Measurements from ENCODE around the gene LRRC47. TPM values are rescaled to one million over a fixed set of nuclear protein-coding genes. Genes with fewer than 3 reads are reported as not detected.

LRRC47 gene
- total and polyA plus RNA-seq, 9 donors = 26.7 to 60.7 (median 47.6) TPM

DNA sequence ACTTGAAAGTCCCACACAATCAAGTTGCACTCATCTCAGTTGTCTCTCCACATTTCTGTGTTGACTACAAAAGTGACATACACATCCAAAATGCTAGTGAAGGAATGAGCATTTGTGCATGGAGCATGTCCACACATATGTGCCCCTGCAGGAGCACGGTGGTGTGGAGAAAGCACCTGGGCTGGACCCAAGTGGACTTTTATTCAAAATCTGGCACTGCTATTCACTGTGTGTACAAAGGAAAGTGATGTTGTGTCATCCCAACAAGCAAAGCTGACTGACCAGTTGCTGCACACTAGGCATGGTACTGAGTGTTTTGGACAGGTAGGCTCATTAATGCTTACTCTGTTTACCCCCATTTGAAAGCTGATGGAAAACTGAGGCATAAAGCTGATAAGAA lies 41.4 kb upstream of the LRRC47 start:
- H3K4me3 ChIP-seq = no peak overlapping the region
- no peak for DNase-seq
- 90 to 98% (median 96%) methylated on average over 1 of the region's 1 CpG for WGBS, 3 donors
- H3K27me3 ChIP-seq = no peaks in the 10 kb centered on the region
- peaks cover 0 to 8% of the 10 kb centered on the region in 2 donors for H3K9me3 ChIP-seq
- H3K4me1 ChIP-seq (ENCODE audit: insufficient read depth) = no peaks in the 10 kb centered on the region
- H3K27ac ChIP-seq = no peak overlapping the region
- no peaks in the 10 kb centered on the region for H3K36me3 ChIP-seq
- intact Hi-C loops (cut with DNase I) = no loop called here
- no peak for TF ChIP-seq EP300 (IDR thresholded peaks at IDR 0.05)
- TF ChIP-seq, protein P1, sequence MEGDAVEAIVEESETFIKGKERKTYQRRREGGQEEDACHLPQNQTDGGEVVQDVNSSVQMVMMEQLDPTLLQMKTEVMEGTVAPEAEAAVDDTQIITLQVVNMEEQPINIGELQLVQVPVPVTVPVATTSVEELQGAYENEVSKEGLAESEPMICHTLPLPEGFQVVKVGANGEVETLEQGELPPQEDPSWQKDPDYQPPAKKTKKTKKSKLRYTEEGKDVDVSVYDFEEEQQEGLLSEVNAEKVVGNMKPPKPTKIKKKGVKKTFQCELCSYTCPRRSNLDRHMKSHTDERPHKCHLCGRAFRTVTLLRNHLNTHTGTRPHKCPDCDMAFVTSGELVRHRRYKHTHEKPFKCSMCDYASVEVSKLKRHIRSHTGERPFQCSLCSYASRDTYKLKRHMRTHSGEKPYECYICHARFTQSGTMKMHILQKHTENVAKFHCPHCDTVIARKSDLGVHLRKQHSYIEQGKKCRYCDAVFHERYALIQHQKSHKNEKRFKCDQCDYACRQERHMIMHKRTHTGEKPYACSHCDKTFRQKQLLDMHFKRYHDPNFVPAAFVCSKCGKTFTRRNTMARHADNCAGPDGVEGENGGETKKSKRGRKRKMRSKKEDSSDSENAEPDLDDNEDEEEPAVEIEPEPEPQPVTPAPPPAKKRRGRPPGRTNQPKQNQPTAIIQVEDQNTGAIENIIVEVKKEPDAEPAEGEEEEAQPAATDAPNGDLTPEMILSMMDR (IDR thresholded peaks at IDR 0.05) = no peak
- TF ChIP-seq POLR2A (IDR thresholded peaks at IDR 0.05) = no peak

DNA sequence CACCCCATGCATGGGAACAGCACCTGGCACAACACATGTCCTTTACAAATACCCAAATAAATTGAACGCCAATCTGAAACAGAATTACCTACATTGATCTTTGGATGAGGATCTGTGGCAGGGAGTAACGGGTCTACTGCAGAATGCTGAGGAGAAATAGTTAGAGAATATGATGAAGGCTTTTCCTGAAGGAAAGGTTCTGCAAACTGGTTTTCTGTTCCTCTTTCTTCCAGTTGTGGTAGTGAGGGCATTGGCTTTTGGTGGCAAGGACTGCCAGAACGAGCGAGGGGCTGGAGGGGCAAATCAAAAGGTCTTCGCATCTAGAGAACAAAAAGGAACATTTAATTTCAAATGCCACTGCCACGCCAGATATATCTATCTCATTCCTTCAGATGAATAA lies 40.9 kb upstream of the LRRC47 start:
- H3K4me1 ChIP-seq (ENCODE audit: insufficient read depth) = no peaks in the 10 kb centered on the region
- no peaks in the 10 kb centered on the region for H3K36me3 ChIP-seq
- no peaks in the 10 kb centered on the region for H3K27me3 ChIP-seq
- no peak overlapping the region for H3K4me3 ChIP-seq
- no peak overlapping the region for H3K27ac ChIP-seq
- no peak for TF ChIP-seq POLR2A (IDR thresholded peaks at IDR 0.05)
- no peak for TF ChIP-seq EP300 (IDR thresholded peaks at IDR 0.05)
- TF ChIP-seq, protein P1 (IDR thresholded peaks at IDR 0.05) = no peak
- intact Hi-C loops (cut with DNase I) = no loop called here
- DNase-seq = no peak
- H3K9me3 ChIP-seq = peaks cover 0 to 8% of the 10 kb centered on the region in 2 donors
- WGBS, 3 donors = 98 to 99% (median 99%) methylated on average over 6 of the region's 6 CpGs

DNA sequence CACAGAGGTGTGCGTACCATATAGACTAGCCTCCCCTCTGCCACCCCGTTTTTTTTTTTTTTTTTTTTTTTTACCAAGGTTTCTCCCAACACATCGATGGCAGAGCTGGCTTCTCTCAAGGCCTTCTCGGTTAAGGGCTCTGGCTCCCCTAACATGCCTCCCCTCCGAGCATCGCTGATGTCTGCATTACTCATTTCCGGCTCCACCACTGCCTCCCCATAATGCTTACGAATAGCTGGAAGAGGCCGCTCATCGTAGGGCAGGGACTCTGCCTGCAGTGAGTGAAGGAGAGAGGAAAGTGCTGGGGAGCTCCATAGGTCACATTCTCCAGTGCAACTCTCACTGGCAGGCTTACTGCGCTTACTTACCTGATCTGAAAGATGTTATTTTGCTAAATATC lies 40.1 kb upstream of the LRRC47 start:
- no peak overlapping the region for H3K4me3 ChIP-seq
- H3K27ac ChIP-seq = no peak overlapping the region
- no peaks in the 10 kb centered on the region for H3K27me3 ChIP-seq
- WGBS, 3 donors = 95 to 96% (median 96%) methylated on average over 11 of the region's 11 CpGs
- H3K4me1 ChIP-seq (ENCODE audit: insufficient read depth) = no peaks in the 10 kb centered on the region
- TF ChIP-seq POLR2A (IDR thresholded peaks at IDR 0.05) (no peak), EP300 (IDR thresholded peaks at IDR 0.05) (no peak)
- TF ChIP-seq, protein P1 (IDR thresholded peaks at IDR 0.05) = no peak
- peaks cover 0 to 8% of the 10 kb centered on the region in 2 donors for H3K9me3 ChIP-seq
- no peak for DNase-seq
- intact Hi-C loops (cut with DNase I) = no loop called here
- no peaks in the 10 kb centered on the region for H3K36me3 ChIP-seq

DNA sequence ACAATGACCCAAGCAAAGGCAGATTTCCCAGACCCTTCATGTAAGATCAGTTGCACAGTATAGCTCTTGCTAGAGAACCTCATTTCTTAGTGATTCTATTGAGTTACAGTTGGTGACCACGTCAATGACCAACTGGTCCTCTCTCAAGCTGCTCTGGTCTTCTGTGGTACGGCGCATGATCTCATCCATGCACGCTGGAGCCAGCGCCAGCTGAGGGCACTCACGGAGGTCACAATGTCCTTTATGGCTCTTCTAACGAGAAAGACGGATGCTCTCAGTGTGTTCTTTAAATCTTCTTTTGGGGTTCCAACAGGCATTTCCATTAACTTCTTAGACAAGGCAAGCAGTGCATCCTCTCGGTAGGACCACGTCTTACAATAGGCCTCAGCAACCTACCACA lies 38.4 kb upstream of the LRRC47 start:
- Histone ChIP-seq H3K9me3 (peaks cover 0 to 8% of the 10 kb centered on the region in 2 donors), H3K4me3 (no peak overlapping the region), H3K27ac (no peak overlapping the region), H3K36me3 (no peaks in the 10 kb centered on the region), H3K27me3 (no peaks in the 10 kb centered on the region), H3K4me1 (ENCODE audit: insufficient read depth) (no peaks in the 10 kb centered on the region)
- DNase-seq = no peak
- 94 to 95% (median 94%) methylated on average over 10 of the region's 10 CpGs for WGBS, 3 donors
- no peak for TF ChIP-seq POLR2A (IDR thresholded peaks at IDR 0.05)
- TF ChIP-seq EP300 (IDR thresholded peaks at IDR 0.05) = no peak
- TF ChIP-seq, protein P1 (IDR thresholded peaks at IDR 0.05) = no peak
- intact Hi-C loops (cut with DNase I) = no loop called here
